ENCODE measurements around the gene TRIM46. TPM values are rescaled to one million over a fixed set of nuclear protein-coding genes. Genes with fewer than 3 reads are reported as not detected.

The TRIM46 gene
- total RNA-seq, 1 donor from 2014 or later: under 0.01 TPM

DNA sequence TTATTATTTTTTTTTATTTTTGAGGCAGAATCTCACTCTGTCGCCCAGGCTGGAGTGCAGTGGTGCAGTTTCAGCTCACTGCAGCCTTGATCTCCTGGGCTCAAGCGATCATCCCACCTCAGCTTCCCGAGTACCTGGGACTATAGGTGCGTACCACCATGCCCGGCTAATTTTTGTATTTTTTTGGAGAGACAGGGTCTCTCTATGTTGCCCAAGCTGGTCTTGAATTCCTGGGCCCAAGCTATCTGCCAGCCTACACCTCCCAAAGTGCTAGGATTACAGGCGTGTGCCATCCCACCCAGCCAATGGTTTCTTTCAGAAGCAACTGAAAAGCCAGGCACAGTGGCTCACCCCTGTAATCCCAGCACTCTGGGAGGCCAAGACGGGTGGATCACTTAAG is 2.8 kb upstream of the TRIM46 start:
- Histone ChIP-seq H3K4me1 (ENCODE audit: control insufficient read depth in 3 of 3, insufficient read depth in 3 of 3, low read length in 3 of 3) (peaks cover 22 to 35% (median 32%) of the 10 kb centered on the region in 3 donors), H3K4me3 (ENCODE audit: low read length in 3 of 3) (no peak overlapping the region), H3K27ac (ENCODE audit: low read depth, low read length) (no peak overlapping the region), H3K9ac (ENCODE audit: low read depth in 1 of 3, low read length in 3 of 3) (no peak overlapping the region), H3K36me3 (ENCODE audit: control insufficient read depth in 3 of 3, insufficient read depth in 3 of 3, low read length in 3 of 3) (peaks cover 11 to 19% (median 14%) of the 10 kb centered on the region in 3 donors), H3K27me3 (ENCODE audit: control insufficient read depth in 3 of 3, insufficient read depth in 3 of 3, low read length in 3 of 3) (peaks cover 12 to 28% (median 21%) of the 10 kb centered on the region in 3 donors), H3K9me3 (ENCODE audit: control insufficient read depth in 3 of 3, low read length in 3 of 3) (no peaks in the 10 kb centered on the region)

DNA sequence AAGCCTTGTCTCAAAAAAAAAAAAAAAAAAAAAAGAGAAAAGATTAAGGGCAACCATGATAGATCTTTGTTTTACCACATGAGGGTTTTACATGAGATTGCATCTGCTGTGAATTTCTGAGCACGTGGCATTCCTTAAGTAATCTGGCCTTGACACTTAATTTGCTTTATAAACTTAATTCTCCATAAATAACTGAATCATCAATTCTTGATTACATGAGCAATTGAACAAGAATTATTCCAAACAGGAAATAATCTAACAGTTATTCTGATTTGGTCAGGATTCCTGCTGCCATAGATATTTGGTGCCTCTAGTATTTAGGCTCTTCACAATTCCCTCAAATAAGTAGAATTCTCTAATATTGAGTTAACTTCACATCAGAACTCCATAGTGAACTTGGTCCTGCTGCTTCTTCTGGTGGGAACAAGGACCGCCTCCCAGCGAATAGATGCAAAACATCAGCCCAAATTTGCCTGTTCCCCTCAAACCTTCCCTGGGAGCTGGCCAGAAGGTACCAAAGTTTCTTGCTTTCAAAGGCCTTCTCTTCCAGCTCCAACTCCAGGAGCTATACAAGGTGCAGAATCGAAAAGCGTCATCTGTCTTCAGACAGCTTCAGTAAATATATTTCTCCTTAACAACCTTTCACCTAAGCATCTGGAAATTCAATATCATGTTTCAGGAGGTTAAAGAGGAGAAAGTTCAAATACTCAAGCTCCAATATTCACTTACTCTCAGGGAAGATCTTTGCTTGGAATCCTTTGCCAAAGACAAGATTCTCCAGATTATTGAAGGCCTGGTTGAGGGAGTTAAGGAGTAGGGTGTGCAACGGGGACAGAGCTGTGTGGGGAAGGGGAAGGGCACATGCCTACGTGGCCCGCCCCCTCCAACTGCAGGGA is 1.6 kb upstream of the TRIM46 start:
- no peaks in the 10 kb centered on the region for H3K9me3 ChIP-seq (ENCODE audit: control insufficient read depth in 3 of 3, low read length in 3 of 3)
- H3K4me1 ChIP-seq (ENCODE audit: control insufficient read depth in 3 of 3, insufficient read depth in 3 of 3, low read length in 3 of 3): peaks cover 18 to 35% (median 28%) of the 10 kb centered on the region in 3 donors
- H3K27me3 ChIP-seq (ENCODE audit: control insufficient read depth in 3 of 3, insufficient read depth in 3 of 3, low read length in 3 of 3): peaks cover 12 to 18% (median 12%) of the 10 kb centered on the region in 3 donors
- H3K36me3 ChIP-seq (ENCODE audit: control insufficient read depth in 3 of 3, insufficient read depth in 3 of 3, low read length in 3 of 3): peaks cover 11 to 19% (median 14%) of the 10 kb centered on the region in 3 donors
- H3K4me3 ChIP-seq (ENCODE audit: low read length in 3 of 3): peak overlapping the region; percentile 89 to 96 (median 93)
- peak overlapping the region; percentile 95 for H3K27ac ChIP-seq (ENCODE audit: low read depth, low read length)
- peak overlapping the region; percentile 91 to 97 (median 94) for H3K9ac ChIP-seq (ENCODE audit: low read depth in 1 of 3, low read length in 3 of 3)

DNA sequence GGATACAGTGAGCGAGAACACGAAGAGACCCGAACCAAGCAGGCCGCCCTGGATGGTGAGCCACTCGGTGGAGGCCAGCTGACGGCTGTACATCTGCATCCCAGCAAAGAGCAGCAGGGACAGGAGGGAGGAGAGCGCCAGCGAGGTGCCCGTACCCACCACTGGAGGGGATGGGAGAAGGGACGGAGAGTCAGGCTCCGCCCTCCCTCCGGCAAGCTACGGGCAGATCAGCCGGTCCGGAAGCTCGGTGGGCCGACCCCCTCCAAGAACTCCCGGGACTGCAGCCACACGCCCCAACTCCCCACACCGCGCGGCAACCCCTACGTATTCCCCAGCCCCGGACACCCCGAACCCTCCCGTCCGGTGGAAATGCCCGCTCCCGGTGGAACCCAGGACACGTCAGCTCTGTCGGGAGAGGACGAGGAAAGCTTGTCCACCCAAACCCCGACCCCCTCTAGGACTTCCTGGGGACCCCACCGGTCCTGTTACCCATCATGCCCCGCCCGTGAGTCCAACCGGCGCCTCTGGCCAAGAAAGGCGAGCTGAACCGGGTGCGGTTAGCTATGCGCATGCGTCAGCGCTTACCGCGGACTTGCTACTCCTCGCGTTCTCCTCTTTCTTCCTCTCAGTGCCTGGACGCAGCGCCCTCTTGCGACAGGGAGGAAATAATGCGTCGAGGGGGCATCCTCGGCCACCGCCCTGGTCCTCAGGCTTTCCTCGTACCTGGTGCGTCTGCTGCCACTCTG is 744 bp upstream of the TRIM46 start, which contains the start of gene KRTCAP2:
Gene KRTCAP2, minus strand, starts transcription at position 573 of the 746 bp plus-strand sequence. Its CDS starts 80 bp downstream, at position 493.
- peaks cover 12 to 13% (median 12%) of the 10 kb centered on the region in 3 donors for H3K27me3 ChIP-seq (ENCODE audit: control insufficient read depth in 3 of 3, insufficient read depth in 3 of 3, low read length in 3 of 3)
- H3K27ac ChIP-seq (ENCODE audit: low read depth, low read length): peak within 1 kb of the TSS; percentile 95
- peak within 1 kb of the TSS; percentile 91 to 97 (median 94) for H3K9ac ChIP-seq (ENCODE audit: low read depth in 1 of 3, low read length in 3 of 3)
- peaks cover 11 to 19% (median 14%) of the 10 kb centered on the region in 3 donors for H3K36me3 ChIP-seq (ENCODE audit: control insufficient read depth in 3 of 3, insufficient read depth in 3 of 3, low read length in 3 of 3)
- peak within 1 kb of the TSS; percentile 89 to 96 (median 93) for H3K4me3 ChIP-seq (ENCODE audit: low read length in 3 of 3)
- H3K4me1 ChIP-seq (ENCODE audit: control insufficient read depth in 3 of 3, insufficient read depth in 3 of 3, low read length in 3 of 3): peaks cover 13 to 27% (median 21%) of the 10 kb centered on the region in 3 donors
- no peaks in the 10 kb centered on the region for H3K9me3 ChIP-seq (ENCODE audit: control insufficient read depth in 3 of 3, low read length in 3 of 3)

DNA sequence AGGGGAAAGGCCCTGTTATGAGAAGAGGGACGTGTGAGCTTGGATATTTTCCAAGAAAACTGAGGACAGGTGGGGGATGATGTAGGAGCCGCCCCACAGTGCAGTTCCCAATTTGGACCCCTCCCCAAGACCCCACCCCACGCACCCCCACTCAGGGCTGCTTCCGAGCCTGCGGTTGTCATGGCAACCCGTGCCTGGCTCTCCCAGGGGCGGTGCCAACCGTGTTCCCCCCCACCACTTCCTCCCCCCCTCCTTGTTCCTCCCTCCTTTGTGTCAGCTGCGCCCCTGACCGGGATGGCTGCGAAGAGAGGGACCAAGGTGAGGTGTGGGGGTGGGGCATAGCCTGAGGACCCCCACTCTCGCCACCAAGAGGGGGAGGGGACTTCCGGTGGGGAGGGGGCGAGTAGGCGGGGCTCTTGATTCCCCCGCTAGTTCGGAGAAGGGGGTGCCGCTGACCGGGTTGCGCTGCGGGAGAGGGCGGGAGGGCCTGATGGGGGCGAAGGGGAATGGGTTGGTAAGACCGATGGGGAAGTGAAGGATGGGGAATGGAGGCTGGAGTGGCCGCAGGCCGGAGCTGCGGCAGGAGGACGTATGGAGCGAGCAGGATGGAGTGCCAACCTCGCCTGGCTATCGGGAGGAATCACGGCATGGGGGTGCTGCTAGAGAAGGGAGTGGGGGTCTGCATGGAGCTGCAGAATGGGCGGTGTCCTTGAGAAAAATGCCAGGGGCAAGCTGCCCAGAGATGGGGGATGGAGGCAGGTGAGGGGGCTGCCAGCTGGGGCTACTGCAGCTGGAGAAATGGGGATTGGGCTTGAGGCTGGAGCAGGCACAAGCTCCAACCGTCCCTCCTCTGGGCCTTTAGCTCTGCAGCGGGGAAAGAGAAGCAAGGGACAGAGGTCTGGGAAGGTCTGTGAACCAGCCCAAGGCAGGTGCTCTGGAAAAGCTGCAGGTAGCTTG is 953 bp downstream of the TRIM46 start:
- Histone ChIP-seq H3K27ac (ENCODE audit: low read depth, low read length) (no peak overlapping the region), H3K4me1 (ENCODE audit: control insufficient read depth in 3 of 3, insufficient read depth in 3 of 3, low read length in 3 of 3) (peaks cover 13 to 27% (median 21%) of the 10 kb centered on the region in 3 donors), H3K9ac (ENCODE audit: low read depth in 1 of 3, low read length in 3 of 3) (peak overlapping the region in 1 of 3 donors; percentile 8), H3K9me3 (ENCODE audit: control insufficient read depth in 3 of 3, low read length in 3 of 3) (no peaks in the 10 kb centered on the region), H3K36me3 (ENCODE audit: control insufficient read depth in 3 of 3, insufficient read depth in 3 of 3, low read length in 3 of 3) (peaks cover 2 to 9% (median 4%) of the 10 kb centered on the region in 3 donors), H3K27me3 (ENCODE audit: control insufficient read depth in 3 of 3, insufficient read depth in 3 of 3, low read length in 3 of 3) (peaks cover 12 to 13% (median 12%) of the 10 kb centered on the region in 3 donors), H3K4me3 (ENCODE audit: low read length in 3 of 3) (peak overlapping the region in 1 of 3 donors; percentile 2)

DNA sequence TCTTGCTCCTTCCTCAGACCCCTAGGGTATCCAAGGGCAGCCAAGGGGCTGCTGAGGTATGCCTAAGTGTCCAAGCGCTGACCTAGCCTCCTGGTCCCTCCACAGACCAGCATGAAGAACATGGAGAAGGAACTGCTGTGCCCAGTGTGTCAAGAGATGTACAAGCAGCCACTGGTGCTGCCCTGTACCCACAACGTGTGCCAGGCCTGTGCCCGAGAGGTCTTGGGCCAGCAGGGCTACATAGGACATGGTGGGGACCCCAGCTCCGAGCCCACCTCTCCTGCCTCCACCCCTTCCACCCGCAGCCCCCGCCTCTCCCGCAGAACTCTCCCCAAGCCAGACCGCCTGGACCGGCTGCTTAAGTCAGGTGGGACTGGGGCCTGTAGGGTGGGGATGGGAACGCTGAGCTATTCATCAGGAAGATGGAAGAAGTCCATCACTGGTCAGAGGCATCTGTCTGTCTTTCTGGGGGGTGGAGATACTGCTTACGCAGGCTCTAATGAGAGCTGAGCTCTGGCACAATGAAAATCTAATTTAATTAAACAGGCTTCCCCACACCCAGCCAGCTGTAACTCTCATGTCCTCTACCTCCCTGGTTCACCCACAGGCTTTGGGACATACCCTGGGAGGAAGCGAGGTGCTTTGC is 1.8 kb downstream of the TRIM46 start:
- Histone ChIP-seq H3K4me1 (ENCODE audit: control insufficient read depth in 3 of 3, insufficient read depth in 3 of 3, low read length in 3 of 3) (peaks cover 13 to 27% (median 21%) of the 10 kb centered on the region in 3 donors), H3K27ac (ENCODE audit: low read depth, low read length) (no peak overlapping the region), H3K27me3 (ENCODE audit: control insufficient read depth in 3 of 3, insufficient read depth in 3 of 3, low read length in 3 of 3) (peaks cover 12 to 13% (median 12%) of the 10 kb centered on the region in 3 donors), H3K36me3 (ENCODE audit: control insufficient read depth in 3 of 3, insufficient read depth in 3 of 3, low read length in 3 of 3) (peaks cover 0 to 3% (median under 1%) of the 10 kb centered on the region in 3 donors), H3K9ac (ENCODE audit: low read depth in 1 of 3, low read length in 3 of 3) (no peak overlapping the region), H3K9me3 (ENCODE audit: control insufficient read depth in 3 of 3, low read length in 3 of 3) (no peaks in the 10 kb centered on the region), H3K4me3 (ENCODE audit: low read length in 3 of 3) (no peak overlapping the region)

DNA sequence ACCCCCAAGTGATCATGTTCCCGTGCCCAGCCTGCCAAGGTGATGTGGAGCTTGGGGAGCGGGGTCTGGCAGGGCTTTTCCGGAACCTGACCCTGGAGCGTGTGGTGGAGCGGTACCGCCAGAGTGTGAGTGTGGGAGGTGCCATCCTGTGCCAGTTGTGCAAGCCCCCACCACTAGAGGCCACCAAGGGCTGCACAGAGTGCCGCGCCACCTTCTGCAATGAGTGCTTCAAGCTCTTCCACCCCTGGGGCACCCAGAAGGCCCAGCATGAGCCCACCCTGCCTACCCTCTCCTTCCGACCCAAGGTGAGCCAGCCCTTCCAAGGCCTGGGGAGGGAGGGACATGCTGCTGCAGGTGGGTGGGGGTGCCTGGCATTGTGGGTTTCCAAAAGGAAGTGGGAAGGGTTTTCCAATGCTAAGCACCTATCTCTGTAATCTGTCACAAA is 2.3 kb downstream of the TRIM46 start:
- H3K9me3 ChIP-seq (ENCODE audit: control insufficient read depth in 3 of 3, low read length in 3 of 3): no peaks in the 10 kb centered on the region

DNA sequence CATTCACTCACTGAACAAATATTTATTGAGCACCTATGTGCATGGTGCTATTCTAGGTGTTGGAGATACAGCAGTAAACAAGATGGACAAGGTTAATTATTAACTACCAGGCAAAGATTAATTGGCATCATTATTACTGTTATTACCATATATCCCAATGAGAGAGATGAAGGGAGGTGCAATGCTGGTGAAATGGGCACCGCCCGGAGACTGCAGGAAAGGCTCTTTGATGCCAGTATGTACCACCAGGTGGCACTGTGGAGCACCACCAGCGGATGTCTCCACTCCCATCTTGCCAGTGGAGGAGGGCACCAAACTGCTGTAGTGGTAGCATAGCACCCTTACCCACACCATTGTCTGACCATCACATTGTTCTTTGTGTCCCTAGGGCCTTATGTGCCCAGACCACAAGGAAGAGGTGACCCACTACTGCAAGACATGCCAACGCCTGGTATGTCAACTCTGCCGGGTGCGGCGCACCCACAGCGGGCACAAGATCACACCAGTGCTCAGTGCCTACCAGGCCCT is 3.0 kb downstream of the TRIM46 start:
- Histone ChIP-seq H3K9ac (ENCODE audit: low read depth in 1 of 3, low read length in 3 of 3) (no peak overlapping the region), H3K4me1 (ENCODE audit: control insufficient read depth in 3 of 3, insufficient read depth in 3 of 3, low read length in 3 of 3) (peaks cover 13 to 25% (median 21%) of the 10 kb centered on the region in 3 donors), H3K27me3 (ENCODE audit: control insufficient read depth in 3 of 3, insufficient read depth in 3 of 3, low read length in 3 of 3) (peaks cover 12 to 13% (median 12%) of the 10 kb centered on the region in 3 donors), H3K4me3 (ENCODE audit: low read length in 3 of 3) (peak overlapping the region in 1 of 3 donors; percentile 33), H3K27ac (ENCODE audit: low read depth, low read length) (no peak overlapping the region), H3K9me3 (ENCODE audit: control insufficient read depth in 3 of 3, low read length in 3 of 3) (no peaks in the 10 kb centered on the region), H3K36me3 (ENCODE audit: control insufficient read depth in 3 of 3, insufficient read depth in 3 of 3, low read length in 3 of 3) (no peaks in the 10 kb centered on the region)

More for the DNA sequence above, 2.3 kb downstream of the TRIM46 start:
- Histone ChIP-seq H3K36me3 (ENCODE audit: control insufficient read depth in 3 of 3, insufficient read depth in 3 of 3, low read length in 3 of 3) (no peaks in the 10 kb centered on the region), H3K4me1 (ENCODE audit: control insufficient read depth in 3 of 3, insufficient read depth in 3 of 3, low read length in 3 of 3) (peaks cover 13 to 27% (median 21%) of the 10 kb centered on the region in 3 donors), H3K9ac (ENCODE audit: low read depth in 1 of 3, low read length in 3 of 3) (no peak overlapping the region), H3K27me3 (ENCODE audit: control insufficient read depth in 3 of 3, insufficient read depth in 3 of 3, low read length in 3 of 3) (peaks cover 12 to 13% (median 12%) of the 10 kb centered on the region in 3 donors), H3K27ac (ENCODE audit: low read depth, low read length) (no peak overlapping the region), H3K4me3 (ENCODE audit: low read length in 3 of 3) (no peak overlapping the region)

DNA sequence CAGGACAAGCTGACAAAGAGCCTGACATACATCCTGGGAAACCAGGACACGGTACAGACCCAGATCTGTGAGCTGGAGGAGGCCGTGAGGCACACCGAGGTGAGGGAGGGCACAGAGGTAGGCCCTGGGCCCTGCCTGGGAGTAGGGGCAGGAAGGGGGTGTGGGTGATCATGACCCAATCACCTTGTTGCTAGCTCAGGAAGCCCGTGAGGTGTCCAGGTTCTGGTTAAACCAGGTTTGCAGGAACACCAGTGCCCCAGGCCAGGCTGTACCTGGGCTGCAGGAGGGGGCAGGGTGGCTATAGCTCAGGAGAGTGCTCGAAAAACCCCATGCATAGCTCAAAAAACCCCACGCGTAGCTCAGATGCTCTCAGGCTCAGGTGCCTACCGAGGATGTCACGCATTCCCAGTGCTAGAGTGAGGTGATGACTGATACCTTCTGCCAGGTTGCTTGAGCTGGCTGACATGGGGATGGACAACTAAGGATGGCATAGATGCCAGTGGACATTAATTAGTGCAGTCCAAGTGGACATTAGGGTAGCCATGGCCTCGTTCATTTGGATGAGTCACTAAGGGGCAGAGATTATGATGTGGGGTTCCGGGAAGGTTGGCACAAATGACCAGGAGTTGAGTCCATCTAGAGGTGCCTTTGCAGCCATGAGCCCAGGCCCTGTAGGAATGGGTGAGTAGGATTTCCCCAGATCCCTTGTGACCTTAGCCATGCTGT is 3.7 kb downstream of the TRIM46 start:
- Histone ChIP-seq H3K36me3 (ENCODE audit: control insufficient read depth in 3 of 3, insufficient read depth in 3 of 3, low read length in 3 of 3) (no peaks in the 10 kb centered on the region), H3K27me3 (ENCODE audit: control insufficient read depth in 3 of 3, insufficient read depth in 3 of 3, low read length in 3 of 3) (peaks cover 12 to 13% (median 12%) of the 10 kb centered on the region in 3 donors), H3K9me3 (ENCODE audit: control insufficient read depth in 3 of 3, low read length in 3 of 3) (no peaks in the 10 kb centered on the region), H3K4me3 (ENCODE audit: low read length in 3 of 3) (no peak overlapping the region), H3K4me1 (ENCODE audit: control insufficient read depth in 3 of 3, insufficient read depth in 3 of 3, low read length in 3 of 3) (peaks cover 8 to 17% (median 15%) of the 10 kb centered on the region in 3 donors), H3K9ac (ENCODE audit: low read depth in 1 of 3, low read length in 3 of 3) (no peak overlapping the region), H3K27ac (ENCODE audit: low read depth, low read length) (no peak overlapping the region)

Measured in skeletal muscle tissue (tissue), 4 donors.